GM18909 (cell line): ENCODE results near the gene MACROD2.

Experiments
- ATAC-seq: cut with Tn5 transposase; IDR thresholded peaks from one replicate; pipeline ENCODE4 v1.9.1; 2021; ENCODE audit warnings: mild to moderate bottlenecking; ENCODE audit not compliant: unreplicated experiment, poor library complexity

Gene MACROD2

DNA sequence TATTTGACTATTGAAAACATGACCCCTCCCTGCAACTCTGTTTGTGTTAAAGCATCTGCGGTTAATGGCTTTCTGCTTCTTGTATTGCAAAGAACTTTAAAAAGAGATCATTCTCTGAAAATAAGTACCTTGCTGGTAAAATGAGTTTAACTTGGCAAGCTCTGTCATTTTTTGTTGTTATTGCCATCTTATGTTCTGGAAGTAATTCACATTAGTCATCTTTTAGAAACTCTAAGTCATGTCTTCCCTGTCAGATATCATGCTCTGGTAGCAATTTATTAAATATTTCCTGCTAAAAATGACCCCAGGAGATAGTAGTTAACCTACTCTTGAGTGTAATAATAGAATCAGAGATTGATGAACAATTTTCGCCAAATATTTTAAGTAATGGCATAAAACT lies 1687.4 kb downstream of the MACROD2 start:
- ATAC-seq = no peak

DNA sequence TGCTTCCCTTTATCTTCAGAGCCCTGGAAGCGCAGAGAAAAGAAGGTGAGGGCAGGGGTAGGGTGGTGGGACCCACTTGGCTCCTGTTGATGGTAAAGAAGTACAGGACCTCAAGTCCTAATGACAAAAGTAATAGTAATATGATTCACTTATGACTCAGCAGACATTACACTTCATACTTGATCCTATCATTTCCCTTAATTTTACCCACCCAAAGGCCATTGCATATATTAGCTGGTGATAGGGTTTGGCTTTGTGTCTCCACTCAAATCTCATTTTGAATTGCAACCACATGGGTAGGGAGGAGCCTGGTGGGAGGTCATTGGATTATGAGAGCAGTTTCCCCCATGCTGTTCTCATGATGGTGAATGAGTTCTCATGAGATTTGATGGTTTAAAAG lies 1697.3 kb downstream of the MACROD2 start:
- no peak for ATAC-seq

GRCh38 chr20:15699431-15700146 lies 1704.3 kb downstream of the MACROD2 start:
- no peak for ATAC-seq

DNA sequence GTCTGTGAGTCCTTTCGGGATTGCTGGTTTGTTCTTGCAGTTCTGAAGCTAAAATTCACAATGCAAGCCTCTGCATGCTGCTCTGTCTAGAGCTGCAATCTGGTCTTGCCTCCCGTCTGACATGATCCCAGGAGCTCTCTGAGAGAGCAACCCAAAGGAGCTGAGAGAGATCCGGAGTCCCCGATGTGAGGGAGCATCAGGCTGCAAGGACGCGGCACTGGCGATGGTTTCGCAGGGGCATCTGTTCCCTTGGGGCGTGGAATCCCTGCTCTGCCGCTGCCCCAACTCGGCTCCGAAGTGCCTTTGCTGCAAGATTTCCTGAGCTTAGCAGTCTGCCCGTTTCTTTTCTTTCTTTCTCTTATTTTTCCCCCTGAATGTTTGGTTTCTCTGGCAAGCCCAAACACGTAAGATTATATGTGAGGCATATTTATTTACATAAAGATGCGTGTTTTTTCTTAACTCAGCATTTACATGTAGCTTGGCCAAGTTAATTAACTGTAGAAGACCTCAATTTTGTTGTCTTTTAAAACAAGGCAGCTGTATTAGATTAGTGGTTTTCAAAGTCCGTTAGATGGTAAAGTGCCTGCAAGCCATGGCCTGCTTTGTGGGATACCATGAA lies 1704.9 kb downstream of the MACROD2 start:
- ATAC-seq = no peak

- ATAC-seq = no peak
Measured at GRCh38 chr20:15702161-15702560, 1706.8 kb downstream of the MACROD2 start.

- ATAC-seq = no peak
Measured at GRCh38 chr20:15703171-15703911, 1708.0 kb downstream of the MACROD2 start.

- no peak for ATAC-seq
Measured at GRCh38 chr20:15705975-15706374, 1710.7 kb downstream of the MACROD2 start.

DNA sequence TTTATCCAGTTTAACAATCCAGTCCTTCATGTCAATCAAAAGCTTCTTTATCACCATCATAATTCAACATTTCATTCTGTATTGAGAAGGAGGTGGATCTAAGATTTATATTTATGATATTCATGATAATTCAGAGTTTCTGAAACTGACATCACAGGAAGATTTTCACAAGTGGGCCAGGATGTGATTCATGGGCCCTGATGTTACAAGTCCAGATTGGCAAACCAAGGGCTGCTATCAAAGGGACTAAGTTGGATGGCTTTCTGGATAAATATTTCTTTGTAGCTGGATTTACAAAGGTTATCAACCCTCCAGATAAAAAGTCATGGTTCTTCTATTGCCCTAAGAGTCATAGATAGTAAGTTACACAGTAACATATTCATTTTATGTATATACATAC lies 1711.4 kb downstream of the MACROD2 start:
- ATAC-seq = no peak

GRCh38 chr20:15708984-15709598 lies 1713.8 kb downstream of the MACROD2 start:
- ATAC-seq = no peak

DNA sequence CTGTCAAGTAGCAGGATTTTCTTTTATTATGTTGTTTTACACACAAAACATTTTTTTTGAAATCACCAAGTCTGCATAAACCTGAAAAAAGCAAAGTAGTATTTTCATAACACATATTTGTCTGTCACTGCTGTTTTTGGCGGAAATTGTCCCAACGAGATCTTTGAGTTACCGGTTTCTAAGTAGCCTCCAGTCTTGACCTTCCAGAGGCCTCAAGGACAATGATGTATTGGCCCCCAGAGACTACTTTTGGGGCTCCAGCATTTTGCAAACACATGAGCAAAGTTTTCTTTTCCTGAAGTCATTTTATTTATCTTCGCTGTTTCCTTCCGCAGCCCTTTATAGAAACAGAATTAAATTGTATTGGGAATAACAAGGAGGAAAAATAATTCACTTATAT lies 1715.3 kb downstream of the MACROD2 start:
- ATAC-seq = no peak

DNA sequence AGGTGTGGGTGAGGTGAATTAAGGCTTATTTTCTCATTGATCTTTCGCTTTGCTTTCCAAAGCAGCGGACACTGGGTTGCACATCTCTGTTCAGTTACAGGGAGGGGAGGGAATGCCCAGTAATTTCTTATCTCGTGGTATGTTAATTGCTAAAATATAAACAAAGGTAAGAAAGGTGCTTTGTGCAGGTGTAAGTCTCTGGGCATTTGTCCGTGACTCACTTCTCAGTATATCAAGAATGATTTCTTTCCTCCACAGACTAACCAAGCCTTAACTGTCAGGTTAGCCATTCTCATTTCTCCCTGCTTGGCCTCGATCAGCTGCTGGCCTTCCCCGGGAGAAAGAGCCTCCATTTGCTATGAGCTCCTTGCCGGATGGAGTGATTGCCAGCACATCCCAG lies 1715.9 kb downstream of the MACROD2 start:
- ATAC-seq = no peak

DNA sequence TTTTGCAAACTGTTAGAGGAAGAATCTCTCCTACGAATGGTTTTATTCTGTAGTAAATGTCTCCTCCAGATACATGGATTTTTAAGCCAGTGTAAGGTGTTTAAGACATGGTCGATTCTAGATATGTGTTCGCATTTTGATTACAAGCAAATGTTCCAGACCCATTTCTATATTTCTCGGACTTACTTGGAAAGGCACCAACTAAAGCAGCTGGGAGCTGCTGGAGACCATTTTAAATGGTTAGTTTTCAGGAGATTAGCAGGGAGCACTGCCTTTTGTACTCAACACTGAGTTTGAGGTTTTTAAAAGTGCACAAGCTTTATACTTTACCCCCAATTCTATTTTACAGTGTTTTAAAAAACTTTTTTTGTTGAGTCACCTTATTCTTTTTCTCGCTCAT lies 1720.9 kb downstream of the MACROD2 start:
- no peak for ATAC-seq

DNA sequence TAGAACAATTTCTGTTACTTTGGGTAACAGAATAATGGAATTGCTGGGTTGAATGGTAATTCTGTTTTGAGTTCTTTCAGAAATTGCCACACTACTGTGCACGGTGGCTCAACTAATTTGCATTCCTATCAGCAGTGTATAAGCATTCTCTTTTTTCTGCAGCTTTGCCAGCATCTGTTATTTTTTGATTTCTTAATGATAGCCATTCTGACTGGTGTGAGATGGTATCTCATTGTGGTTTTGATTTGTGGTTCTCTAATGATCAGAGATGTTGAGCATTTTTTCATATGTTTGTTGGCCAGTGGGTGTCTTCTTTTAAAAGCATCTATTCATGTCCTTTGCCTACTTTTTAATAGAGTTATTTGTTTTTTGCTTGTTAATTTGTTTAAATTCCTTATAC lies 1731.1 kb downstream of the MACROD2 start:
- ATAC-seq = no peak

GRCh38 chr20:15734052-15734451 lies 1738.7 kb downstream of the MACROD2 start:
- ATAC-seq = no peak

DNA sequence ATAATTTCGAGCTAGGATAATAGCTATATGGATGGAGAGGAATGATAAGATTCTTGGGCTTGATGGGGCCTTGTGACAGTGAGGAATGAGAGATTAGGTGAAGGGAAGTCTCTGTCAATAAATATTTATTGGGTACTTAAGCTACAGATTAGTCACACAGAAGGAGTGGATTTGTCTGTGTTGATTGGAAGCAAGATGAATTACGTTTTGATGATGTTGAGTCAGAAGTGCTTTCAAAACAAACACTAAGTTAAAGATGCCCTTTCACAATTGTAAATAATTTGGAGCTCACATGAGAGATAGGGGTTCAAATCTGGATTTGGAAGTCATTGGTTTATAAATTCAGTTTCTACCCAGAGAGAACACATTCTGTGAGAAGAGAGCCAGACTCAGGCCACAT lies 1743.7 kb downstream of the MACROD2 start:
- no peak for ATAC-seq

- ATAC-seq = no peak
Measured at GRCh38 chr20:15740046-15740775, 1744.9 kb downstream of the MACROD2 start.

DNA sequence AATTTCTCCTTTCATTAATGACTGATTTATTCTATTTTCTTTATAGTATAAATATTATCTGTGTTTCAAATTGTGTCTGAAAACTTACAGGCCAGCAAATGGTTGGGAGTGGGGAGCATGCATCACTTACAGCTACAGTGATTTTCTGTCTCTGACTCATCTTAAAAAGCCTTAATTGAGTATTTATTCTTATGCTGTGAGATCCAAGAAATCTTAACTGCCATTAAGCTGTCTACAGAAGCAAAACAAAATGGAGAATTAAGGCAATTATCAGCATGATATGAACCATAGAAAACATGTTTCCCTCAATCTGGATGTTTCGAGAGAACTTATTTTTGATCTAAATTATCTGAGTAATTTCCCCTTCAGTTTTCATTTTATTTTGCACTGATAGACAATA lies 1746.8 kb downstream of the MACROD2 start:
- ATAC-seq = no peak

- ATAC-seq = no peak
Measured at GRCh38 chr20:15742627-15743026, 1747.3 kb downstream of the MACROD2 start.

GRCh38 chr20:15756002-15756753 lies 1760.9 kb downstream of the MACROD2 start:
- no peak for ATAC-seq

- ATAC-seq = no peak
Measured at GRCh38 chr20:15756754-15757115, 1761.4 kb downstream of the MACROD2 start.
